Astrocyte of the cerebellum (primary cell): ENCODE measurements around the gene DPT.
"Not testable (repeated sequence)": the region's sequence is repeated elsewhere in the genome, so short reads cannot be mapped to it uniquely, and the experiment has no call there.

Experiments used
- DNase-seq: peaks from one replicate; pipeline ENCODE4 v3.0.0-alpha.2; 2011; ENCODE audit warnings: low read depth
- H3K4me3 ChIP-seq: 2 replicates; pipeline ENCODE4 v1.5.1; 2011; ENCODE audit warnings: mild to moderate bottlenecking, low read depth, low read length, moderate library complexity
- in situ Hi-C: cut with HindIII; loops from 2 replicates; pipeline ENCODE4 v1.10.0; 2017; ENCODE audit warnings: low sequenced_read_pairs
- TF ChIP-seq, protein P1 (sequence below): IDR thresholded peaks from 2 replicates; pipeline ENCODE4 v1.5.1; 2012; ENCODE audit warnings: low read length, low read depth, moderate library complexity, mild to moderate bottlenecking; ENCODE audit errors: missing control alignments

DPT gene

DNA sequence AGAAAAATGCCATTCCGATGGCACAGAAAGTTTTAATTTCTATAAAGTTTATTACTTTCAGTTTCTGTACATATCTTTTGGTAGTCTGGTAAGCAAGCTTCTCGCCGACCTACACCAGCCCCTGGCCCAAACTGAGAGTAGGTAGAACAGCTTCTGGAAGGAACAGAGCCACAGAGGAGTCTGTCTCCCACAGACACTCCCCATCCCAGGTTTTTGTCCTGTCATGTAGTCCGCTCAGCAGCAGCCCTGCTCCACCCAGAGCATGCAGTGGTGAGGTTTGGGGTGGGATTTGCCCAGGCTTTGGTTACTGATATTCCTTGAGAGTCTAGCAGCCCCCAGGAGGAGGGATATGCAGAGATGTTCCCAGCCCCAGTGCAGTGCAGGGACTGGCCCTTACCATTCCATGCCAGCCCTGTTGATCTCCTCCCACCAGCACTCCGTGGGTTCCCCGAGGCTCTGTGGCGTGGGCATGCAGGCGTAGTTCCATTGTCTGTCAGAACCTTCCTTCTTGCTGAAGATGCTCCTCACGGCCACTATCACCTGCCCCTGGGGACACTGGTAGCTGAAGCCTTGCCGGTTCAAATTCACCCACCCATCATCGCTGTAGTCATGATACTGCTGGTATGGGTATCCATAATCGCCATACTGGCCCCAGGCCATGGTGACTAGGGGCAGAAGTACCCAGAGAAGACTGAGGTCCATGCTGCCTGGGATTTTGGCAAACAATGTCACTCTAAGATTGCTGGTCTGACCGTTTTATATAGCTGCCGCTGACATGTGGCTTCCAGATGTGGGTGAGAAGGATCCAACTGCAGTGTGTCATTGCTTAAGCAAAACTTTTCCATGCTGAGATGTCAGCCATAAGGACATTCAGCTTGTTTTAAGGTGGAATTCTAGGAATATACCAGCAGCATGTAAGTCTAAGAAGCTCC is at the start of gene DPT:
TSS of gene DPT (minus strand) at position 734 of the 932 bp plus-strand sequence. CDS start at position 702, 32 bp downstream.
- no peak for DNase-seq
- no peak within 1 kb of the TSS for H3K4me3 ChIP-seq
- in situ Hi-C loops: no loop called here
- TF ChIP-seq, protein P1, sequence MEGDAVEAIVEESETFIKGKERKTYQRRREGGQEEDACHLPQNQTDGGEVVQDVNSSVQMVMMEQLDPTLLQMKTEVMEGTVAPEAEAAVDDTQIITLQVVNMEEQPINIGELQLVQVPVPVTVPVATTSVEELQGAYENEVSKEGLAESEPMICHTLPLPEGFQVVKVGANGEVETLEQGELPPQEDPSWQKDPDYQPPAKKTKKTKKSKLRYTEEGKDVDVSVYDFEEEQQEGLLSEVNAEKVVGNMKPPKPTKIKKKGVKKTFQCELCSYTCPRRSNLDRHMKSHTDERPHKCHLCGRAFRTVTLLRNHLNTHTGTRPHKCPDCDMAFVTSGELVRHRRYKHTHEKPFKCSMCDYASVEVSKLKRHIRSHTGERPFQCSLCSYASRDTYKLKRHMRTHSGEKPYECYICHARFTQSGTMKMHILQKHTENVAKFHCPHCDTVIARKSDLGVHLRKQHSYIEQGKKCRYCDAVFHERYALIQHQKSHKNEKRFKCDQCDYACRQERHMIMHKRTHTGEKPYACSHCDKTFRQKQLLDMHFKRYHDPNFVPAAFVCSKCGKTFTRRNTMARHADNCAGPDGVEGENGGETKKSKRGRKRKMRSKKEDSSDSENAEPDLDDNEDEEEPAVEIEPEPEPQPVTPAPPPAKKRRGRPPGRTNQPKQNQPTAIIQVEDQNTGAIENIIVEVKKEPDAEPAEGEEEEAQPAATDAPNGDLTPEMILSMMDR: no peak

DNA sequence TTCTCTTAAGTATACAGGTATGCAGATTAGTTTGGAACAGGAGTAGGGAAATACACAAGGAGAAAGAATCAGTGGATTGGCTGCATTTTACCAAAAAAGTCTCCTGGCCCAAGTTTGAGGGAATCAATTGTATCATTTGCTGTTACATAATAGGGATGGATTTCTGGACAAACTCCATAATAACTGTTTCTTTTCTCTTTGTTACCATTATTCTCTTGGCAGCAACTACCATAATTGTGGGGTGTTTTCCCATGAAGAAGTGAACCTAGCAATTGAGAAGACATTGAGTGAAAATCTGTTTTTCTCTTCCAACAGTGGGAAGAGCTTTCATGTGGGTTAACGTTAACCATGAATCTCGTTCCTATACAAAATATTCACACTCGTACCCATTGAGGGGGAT is 46.4 kb upstream of the DPT start:
- in situ Hi-C loops: no loop called here
- no peak overlapping the region for H3K4me3 ChIP-seq
- TF ChIP-seq, protein P1: no peak

DNA sequence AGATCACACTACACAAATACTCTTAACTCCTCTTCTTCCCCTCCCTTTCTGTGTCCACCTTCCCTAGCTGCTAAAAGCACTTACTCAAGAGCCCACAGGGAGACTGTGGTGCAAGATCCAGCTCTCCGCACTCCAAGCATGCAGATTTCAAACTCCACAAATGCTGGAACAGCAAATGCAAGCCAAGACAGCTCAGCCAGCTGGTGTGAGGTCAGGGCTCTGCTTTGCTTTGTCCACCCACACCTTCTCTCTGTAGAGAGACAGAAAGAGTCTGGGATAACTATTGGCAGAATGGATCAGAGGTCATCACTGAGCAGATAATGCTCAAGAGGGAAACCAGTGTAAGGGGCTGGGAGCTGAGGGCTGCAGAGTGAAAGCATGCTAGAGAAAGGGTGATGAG is 45.2 kb upstream of the DPT start:
- no peak for DNase-seq
- TF ChIP-seq, protein P1: no peak
- in situ Hi-C loops: no loop called here
- no peak overlapping the region for H3K4me3 ChIP-seq

More for the DNA sequence above, 46.4 kb upstream of the DPT start:
- DNase-seq: no peak

DNA sequence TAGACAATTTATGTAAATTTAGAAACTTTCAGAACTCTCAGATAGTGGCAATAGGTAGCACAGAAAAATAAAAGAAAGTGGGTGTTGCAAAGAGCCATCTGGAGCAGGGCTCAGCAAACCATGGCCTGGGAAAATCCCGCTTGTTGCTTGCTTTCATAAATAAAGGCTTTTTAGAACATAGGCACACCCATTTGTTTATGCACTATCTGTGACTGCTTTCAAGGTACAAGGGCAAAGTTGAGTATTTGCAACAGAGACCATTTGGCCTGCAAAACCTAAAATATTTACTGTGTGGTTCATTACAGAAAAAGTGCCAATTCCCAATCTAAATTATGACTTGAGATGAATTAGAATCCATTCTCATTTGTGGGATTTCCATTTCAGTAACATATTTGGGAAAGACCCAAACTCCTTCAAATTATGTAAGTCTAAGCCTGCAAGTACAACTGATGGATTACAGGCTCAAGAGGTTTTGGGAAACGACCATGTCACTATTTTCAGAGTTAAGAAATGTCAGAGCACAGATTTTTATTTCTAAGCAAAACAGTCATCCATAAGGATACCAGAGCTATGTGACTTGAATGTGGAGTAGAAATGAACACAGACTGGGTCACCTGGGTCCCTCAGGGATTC is 43.5 kb upstream of the DPT start:
- TF ChIP-seq, protein P1: no peak
- in situ Hi-C loops: no loop called here
- DNase-seq: no peak
- H3K4me3 ChIP-seq: no peak overlapping the region

DNA sequence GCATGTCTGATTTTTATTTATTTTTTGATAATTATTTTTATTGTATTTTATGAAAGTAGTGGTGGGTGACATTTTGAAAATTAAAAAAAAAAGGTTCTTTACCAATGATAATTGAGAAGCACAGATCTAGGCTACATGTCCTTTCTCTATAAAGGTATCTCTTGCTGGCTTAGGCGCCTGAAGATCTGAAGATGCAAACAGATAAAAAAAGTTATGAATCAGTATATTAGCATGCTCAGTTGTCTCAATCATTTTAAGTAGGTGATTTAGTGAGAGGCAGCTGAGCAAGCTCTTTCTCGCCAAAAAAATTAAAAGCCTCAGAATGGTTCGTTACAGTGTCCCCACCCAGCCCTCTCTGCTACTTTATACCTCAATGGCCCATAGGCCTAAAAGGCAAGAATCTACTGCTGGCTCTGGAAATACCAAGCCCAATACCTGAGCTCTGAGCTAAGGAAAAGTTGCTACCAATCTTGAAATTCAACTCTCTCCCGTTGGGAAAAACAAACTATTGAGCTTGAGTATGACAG is 42.2 kb upstream of the DPT start:
- no peak overlapping the region for H3K4me3 ChIP-seq
- TF ChIP-seq, protein P1: no peak
- in situ Hi-C loops: no loop called here
- no peak for DNase-seq

DNA sequence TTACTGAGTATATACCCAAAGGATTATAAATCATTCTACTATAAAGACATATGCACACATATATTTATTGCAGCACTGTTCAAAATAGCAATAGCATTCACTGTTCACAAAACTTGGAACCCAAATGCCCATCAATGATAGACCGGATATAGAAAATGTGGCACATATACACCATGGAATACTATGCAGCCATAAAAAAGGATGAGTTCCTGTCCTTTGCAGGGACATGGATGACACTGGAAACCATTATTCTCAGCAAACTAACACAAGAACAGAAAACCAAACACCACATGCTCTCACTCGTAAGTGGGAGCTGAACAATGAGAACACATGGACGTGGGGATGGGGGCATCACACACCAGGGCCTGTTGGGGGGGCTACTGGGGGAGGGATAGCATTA is 40.9 kb upstream of the DPT start:
- in situ Hi-C loops, DNase-seq, H3K4me3 ChIP-seq: not testable (repeated sequence)
